Fibroblast of upper back skin (primary cell): ENCODE results near the gene CNP.
"Not testable (repeated sequence)": the region's sequence is repeated elsewhere in the genome, so short reads cannot be mapped to it uniquely, and the experiment has no call there.

Experiments used
- DNase-seq: peaks from one replicate; pipeline ENCODE4 v3.0.0-alpha.2; 2013

The CNP gene

DNA sequence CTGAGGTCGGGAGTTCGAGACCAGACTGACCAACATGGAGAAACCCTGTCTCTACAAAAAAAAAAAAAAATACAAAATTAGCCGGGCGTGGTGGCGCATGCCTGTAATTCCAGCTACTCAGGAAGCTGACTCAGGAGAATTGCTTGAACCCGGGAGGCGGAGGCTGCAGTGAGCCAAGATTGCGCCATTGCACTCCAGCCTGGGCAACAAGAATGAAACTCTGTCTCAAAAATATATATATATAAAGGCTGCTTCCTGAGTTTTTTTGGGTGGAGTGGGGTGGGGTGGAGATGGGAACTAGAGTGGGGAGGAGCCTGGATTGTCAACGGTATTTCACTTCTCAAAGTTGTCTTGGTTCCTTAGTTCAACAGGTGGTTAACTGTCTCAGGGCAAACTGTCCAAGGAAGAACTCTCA is 43.7 kb downstream of the CNP start:
- peak; percentile 43 for DNase-seq

DNA sequence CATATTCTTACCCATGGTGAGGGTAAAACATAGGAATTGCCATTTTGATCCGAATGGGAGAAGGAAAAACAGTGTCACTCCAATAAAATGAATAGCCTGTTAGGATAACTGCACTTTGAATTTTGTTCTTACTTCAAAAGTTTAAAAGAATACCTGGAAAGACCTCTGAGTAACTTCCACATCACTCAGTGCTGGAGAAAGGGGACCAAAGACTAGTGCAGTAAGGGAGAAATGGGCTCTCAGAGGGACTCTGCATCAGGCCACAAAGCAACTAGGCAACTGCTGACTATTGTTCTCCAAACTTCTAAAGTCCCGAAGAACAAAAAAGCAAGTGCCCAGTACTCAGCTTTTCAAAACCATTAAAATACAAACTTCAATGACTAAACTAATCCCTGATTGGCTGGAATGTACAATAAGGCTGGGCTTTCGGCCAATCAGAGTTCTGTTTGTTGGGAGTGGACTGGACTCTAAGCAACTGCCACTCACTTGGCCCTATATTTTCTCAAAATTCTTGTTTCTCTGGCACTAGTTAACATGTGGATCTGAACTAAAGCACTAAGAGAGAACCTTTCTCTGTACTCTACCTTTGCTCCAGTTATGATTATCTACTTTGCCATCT is 44.4 kb downstream of the CNP start:
- DNase-seq, result no peak

DNA sequence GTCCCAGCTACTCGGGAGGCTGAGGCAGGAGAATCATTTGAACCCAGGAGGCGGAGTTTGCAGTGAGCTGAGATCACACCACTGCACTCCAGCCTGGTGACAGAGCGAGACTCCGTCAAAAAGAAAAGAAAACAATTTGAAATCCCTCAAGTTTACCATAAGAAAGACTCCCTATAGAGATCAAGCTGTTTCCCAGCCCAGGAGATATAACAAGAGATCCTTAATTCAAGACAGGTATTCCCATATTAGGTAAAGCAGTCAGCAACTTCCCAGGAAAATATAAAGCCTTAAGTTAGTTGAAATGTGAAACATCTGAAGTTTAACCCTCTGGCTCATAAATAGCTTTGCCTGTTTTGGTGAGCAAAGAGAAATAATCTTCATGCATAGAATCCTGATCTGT is 45.8 kb downstream of the CNP start:
- DNase-seq, result not testable (repeated sequence)

DNA sequence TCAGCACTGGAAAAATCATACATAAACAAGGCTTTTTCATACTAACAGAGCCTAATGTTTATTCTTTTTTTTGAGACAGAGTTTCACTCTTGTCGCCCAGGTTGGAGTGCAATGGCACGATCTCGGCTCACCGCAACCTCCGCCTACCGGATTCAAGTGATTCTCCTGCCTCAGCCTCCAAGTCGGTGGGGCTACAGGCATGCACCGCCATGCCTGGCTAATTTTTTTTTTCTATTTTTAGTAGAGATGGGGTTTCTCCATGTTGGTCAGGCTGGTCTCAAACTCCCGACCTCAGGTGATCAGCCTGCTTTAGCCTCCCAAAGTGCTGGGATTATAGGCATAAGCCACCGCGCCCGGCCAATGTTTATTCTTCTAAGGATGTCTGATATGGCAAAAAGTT is 47.1 kb downstream of the CNP start:
- DNase-seq, result not testable (repeated sequence)

DNA sequence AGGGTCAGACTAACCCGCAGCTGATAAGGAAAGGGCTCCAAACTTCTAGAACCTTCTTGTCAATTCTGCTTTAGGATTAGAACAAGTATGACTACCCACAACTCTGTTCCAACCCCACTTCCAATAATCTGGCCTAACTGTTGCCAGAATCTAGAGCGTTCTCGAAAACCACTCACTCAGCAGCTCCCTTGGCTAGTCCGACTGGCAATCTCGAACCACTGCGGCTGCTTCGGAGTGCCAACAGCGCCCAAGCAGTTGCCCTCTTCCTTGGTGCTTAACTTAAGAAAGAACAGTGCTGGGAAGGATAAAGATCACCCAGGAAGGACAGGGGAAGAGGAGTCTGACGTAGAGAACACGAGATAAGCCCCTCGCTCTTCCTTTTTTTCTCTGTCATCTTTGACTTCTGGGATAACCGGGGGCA is 49.8 kb downstream of the CNP start:
- DNase-seq, result no peak

DNA sequence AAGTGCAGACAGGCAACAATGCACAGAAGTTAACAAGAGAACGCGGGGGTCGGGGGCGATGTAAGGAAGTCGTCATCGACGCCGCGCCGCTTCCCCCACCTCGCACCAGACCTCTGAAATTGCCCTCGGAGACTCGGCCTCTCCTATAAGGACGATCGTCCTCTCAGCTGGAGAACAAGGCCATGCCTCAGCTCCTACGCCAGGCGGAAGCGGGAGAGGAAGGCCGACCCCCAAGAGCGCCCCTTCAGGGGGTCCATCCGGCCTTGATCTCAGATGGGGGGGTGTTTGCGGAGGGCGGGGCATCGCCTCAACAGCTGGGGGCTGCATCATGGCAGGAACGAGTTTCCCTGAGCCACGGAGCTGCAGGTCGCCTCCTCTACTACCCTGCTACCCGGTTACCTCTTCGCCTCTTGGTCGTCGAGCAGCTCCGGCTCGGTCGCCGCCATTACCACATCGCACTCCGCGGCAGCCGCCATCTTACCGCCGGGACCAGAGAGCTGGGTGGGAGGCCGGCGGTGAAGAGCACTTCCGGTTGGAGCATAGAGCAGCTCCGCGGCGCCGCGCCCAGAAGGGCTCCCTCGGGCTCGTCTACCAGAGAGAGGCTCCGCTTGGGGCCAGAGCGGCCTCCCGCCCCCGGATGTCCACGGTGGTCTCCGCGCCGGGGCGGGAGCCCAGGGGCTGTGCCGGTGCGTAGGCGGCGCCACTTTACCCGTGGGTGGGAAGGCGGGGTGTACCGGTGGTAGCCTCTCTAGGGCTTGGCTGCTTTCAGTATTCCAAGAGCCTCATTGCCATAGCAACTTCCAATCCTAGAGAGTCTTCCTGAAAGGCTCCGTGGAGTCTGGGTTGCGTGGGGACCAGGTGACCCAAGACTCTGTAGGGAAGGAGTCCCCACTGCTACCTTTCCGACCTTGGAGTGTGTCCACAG is 50.6 kb downstream of the CNP start, which contains the start of gene DNAJC7:
Gene DNAJC7, minus strand, starts transcription at position 499 of the 925 bp plus-strand sequence. Its CDS starts 23 bp downstream, at position 476.
- DNase-seq, result peak; percentile 91

DNA sequence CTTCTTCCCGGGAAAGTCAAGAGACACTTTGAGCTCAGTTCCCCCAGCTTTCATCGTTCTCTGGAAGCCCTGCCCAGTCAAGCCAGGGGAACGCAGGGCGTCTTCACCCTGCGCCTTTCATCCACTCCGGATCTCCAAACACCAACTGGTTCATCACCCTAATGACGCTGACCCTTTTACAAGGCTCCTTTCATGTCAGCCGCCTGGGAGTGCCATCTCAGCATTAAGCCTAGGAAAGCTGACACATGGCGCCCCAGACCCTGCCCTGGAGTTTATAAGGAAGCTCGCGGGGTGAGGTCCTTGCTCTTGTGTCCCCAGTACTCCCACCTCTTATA is 51.2 kb downstream of the CNP start:
- no peak for DNase-seq

DNA sequence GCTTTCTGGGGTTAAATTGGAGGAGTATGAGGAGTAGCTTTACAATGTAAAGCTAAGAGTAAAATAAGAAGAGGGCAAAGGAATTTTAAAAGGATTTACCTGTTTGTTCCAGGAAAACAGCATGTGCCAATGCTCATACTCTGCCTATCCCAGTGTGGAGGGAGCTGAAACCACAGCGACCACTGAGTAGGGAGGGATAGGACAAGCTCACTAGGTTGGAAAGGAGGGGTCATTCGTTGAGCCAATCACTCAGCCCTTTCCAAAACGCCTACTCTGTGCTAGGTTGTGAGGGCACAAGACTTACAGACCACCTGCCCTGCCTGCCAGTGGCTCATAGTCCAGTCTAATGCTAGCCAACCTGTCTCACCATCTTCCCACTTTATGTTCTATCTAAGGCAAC is 51.7 kb downstream of the CNP start:
- DNase-seq, result no peak

DNA sequence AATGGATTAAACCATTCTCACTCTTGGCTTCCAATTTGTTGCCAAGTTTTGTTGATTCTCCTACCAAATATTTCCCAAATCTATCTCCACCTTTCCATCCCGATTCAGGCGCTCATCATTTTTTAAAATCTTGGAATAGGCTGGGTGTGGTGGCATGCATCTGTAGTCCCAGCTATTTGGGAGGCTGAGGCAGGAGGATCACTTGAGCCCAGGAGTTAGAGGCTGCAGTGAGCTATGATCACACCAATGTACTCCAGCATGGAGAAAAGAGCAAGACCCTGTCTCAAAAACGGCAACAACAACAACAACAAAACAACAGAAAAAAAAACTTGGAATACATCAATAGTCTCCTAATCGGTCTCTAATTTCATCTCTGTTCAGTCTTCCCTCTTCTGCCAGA is 52.4 kb downstream of the CNP start:
- no peak for DNase-seq

DNA sequence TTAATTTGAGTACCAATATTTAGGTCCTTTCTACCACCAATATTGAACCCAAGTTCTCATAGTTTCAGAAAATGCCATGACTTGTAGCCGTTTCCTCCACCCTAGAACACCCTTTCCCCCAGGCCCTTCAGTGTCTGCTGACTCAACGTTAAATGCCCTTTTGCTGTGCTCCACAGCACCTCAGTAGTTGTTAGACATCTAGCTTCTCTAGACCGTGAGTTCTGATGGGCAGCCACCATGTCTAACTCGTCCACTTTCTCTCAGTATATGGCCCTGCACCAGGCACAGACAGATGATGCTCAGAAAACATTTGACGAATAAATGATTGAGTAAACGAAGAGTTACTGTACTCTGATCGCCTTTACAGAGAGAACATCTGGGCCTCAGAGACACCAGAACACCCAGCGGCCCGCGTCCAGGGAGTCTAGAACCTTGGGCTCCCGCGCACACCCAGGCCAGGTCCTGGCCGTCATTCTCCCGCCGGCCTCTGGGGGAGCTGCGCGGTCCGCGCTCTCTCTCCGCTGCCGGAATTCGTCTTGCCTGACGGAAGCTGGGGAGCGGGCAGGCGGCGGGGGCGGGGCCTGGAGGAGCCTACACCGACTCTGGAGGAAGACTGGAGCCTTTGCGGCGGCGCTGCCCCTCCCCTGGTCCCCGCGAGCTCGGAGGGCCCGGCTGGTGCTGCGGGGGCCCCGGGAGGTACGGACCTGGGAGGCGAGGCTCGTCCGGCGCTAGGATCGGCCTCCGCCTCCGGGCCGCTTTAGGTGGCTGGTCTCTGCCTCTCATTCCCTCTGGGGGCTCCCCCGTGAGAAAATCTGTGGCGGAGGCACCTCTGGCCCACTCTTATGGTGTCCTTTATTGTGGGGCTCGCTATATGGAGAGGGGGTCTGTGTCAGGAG is 53.2 kb downstream of the CNP start, which contains the start of gene NKIRAS2:
Gene NKIRAS2, plus strand, starts transcription at position 582 of the 896 bp plus-strand sequence. CDS start 1,488 bp downstream, outside the sequence.
- DNase-seq, result peak; percentile 88

DNA sequence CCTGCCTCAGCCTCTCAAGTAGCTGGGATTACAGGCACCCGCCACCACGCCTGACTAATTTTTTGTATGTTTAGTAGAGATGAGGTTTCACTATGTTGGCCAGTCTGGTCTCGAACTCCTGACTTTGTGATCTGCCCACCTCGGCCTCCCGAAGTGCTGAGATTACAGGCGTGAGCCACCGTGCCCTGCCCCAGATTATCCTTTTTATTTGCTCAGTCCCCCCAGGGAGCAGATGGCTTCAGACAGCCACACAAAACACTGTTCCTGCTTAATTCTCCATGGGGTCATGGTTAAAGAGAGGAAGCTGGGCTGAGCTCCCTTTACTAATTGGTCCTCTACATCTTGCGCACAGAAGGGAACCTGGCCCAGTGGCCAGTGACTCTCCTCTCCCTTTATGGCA is 54.2 kb downstream of the CNP start:
- not testable (repeated sequence) for DNase-seq

DNA sequence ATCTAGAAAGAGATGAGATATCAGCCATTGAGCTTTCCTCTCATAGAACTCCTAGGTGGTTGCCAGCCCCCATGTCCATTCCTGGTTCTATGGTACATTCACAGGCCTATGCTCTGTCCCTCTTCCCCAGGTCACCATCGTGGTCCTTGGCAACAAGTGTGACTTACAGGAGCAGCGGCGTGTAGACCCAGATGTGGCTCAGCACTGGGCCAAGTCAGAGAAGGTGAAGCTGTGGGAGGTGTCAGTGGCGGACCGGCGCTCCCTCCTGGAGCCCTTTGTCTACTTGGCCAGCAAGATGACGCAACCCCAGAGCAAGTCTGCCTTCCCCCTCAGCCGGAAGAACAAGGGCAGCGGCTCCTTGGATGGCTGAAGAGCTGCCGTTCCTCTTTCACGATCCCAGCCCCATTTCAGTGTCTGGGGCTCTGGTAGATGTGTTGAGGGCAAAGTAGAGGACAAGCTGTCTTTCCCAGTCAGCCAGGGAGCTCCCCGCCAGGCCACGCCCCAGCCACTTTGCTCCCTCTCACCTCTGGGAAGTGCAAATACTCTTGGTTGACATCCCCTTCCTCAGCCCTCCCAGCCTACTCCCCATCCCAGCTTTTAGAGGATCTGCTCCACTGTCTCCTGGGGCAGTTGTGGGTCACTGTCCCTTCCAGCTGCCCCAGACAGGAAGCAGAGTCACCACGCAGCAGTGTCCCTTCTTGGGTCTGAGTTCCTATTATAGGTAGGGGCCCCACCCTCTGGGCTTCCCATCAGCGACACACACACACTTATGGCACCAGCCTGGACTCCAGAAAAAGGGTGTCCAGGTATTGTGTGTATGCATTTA is 57.1 kb downstream of the CNP start:
- DNase-seq, result peak; percentile 19

DNA sequence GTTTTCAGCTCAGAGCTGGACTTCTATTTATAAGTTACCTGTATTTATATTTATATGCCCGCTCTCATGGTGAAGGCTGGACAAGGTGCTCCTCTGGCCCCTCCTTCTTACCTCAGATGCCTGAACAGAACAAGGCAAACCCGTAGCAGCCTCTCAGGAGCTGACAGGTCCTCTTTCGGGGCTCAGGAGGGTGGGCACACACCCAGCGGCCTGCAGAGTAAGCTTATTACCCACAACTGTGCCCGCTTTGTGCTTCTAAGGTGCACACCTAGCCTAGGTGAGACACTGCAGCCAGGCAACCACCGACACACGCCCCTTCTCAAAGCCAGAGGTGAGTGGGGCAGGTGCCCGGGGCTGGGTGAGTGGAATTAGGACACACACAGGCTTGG is 58.6 kb downstream of the CNP start:
- no peak for DNase-seq

DNA sequence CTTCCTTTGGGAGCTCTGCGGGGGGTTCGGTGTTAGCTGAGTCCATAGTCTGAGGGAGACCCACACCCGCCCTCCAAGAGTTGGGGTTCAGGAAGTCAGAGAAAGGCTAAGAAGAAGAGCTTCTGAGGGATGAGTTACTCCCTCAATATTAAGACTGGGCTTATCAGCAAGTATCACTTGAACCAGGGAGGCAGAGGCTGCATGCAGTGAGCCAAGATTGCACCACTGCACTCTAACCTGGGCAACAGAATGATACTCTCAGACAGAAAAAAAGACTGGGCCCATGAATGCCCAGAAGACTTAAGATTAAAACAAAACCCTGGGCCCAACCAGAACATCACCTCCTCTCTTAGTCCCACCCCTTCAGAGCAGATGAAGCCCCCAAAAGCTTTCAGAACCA is 59.3 kb downstream of the CNP start:
- DNase-seq, result no peak

DNA sequence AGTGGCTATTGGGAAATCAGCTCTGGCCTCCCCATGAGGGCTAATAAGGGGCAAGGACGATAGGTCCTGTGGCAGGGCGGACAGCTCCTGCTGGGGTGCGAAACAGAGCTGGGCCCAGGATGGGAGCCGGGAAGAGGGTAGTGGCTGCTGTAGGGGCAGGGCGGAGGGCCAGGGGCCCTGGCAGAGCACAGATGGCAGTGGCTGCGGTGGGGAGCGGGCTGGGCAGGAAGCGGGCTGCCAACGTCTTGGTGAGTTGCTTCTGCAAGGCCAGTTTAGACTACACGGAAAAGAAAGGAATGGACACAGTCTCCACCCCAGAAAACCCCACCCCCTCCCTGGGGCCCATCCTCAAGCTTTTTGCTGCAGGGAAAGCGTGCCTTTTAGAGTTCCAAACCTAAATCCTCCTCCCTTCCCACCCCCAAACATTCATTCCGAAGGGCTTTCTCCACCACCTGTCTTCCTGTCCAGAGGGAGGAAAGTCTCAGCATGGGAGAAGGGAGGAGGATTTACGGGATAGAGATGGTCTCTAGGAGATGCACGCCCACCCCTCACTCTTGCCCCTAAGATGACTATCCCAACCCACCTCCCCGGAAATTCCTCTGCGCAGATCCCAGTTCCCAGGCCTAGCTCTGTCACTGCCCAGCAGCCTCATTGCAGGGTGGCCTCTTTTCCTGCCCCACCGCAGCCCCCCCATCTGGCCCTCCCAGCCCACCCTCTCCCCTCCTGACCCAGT is 60.4 kb downstream of the CNP start:
- no peak for DNase-seq
